Astrocyte of the spinal cord (primary cell): ENCODE results near the gene MAP4K4.
A peak's percentile ranks its signal among the peaks of the same experiment; 100 is the strongest.

ENCODE experiments used
- DNase-seq: peaks from one replicate; pipeline ENCODE4 v3.0.0; 2011; ENCODE audit warnings: low read depth, low spot score
- H3K4me3 ChIP-seq: 2 replicates; pipeline ENCODE4 v1.5.1; 2011; ENCODE audit warnings: low read depth, mild to moderate bottlenecking, low read length, moderate library complexity
- in situ Hi-C: cut with HindIII; loops from 2 replicates; pipeline ENCODE4 v1.10.0; 2017; ENCODE audit warnings: low sequenced_read_pairs
- TF ChIP-seq, protein P1 (sequence below): IDR thresholded peaks from 2 replicates; pipeline ENCODE4 v1.5.1; 2012; ENCODE audit warnings: low read depth, mild to moderate bottlenecking, low read length, inconsistent platforms

Gene MAP4K4

DNA sequence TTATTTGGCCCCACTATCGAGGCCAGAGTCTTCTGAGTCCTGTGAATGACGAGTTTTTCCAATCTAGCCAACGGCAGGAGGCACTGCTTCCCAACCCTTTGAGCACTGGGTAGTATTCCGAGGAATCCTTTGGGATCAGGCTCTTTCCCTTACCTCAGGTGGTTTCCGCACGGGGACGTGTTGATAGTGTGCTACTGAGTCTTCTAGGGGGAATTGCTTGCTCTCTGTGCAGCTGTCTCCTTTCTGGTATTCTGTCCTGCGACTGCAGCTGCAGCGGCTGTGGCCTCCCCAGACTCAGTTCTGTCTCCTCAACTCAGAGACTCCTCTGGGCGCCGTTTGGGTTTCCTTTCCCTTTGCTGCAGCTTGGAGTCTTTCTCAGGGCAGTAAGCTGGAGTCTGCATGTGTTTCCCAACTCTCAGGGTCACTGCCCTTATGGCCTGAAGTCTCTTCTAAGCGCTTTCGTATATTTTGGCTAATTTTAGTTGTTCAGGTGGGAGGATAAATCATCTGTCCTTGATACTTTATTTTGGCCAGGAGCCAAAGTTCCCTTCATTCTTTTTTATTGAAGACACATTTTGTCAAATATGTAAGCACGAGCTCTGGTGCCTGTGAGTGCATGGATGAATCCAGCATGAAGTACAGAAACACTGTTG is 118.4 kb downstream of the MAP4K4 start:
- in situ Hi-C loops = no loop called here
- H3K4me3 ChIP-seq = no peak overlapping the region
- no peak for DNase-seq
- TF ChIP-seq, protein P1, sequence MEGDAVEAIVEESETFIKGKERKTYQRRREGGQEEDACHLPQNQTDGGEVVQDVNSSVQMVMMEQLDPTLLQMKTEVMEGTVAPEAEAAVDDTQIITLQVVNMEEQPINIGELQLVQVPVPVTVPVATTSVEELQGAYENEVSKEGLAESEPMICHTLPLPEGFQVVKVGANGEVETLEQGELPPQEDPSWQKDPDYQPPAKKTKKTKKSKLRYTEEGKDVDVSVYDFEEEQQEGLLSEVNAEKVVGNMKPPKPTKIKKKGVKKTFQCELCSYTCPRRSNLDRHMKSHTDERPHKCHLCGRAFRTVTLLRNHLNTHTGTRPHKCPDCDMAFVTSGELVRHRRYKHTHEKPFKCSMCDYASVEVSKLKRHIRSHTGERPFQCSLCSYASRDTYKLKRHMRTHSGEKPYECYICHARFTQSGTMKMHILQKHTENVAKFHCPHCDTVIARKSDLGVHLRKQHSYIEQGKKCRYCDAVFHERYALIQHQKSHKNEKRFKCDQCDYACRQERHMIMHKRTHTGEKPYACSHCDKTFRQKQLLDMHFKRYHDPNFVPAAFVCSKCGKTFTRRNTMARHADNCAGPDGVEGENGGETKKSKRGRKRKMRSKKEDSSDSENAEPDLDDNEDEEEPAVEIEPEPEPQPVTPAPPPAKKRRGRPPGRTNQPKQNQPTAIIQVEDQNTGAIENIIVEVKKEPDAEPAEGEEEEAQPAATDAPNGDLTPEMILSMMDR = no peak

DNA sequence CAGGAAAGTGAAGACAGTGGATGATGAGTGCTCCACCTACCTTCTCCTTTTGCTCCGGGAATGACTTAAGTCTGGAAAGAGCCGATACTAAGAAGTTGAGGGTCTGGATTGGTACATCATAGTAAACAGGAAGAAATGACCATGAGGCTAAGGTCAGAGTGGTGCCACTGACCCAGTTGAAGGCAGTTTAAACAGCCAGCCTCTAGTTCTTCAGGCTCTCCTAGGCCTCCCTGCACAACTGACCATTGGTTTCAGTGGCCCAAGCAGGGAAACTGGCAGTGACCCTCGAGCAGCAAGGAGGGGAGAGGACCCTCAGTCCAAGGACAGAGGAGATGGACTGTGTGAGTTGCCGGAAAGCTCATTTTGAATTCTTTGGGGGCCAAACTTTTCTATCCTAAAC is 119.1 kb downstream of the MAP4K4 start:
- no peak overlapping the region for H3K4me3 ChIP-seq
- TF ChIP-seq, protein P1 = no peak
- in situ Hi-C loops = no loop called here
- no peak for DNase-seq

DNA sequence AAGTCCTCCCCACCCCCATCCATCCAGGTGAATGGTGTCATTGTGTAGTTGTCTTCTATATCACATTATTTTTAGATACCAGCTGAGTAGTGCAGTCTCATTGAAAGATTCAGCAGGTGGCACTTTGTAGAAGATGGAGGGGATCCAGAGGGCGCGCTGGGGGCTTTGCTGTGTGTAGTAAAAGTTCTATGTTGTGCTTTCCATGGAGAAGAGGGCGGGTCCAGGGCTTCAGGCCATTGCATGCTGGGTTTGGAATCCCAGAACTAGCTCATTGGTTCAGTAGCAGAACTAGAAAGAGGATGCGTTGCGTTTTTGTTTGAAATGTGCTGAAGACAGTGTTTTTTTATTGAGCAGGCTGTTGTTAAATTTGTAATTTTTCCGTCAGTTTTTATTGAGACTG is 120.0 kb downstream of the MAP4K4 start:
- no peak overlapping the region for H3K4me3 ChIP-seq
- DNase-seq = no peak
- in situ Hi-C loops = no loop called here
- TF ChIP-seq, protein P1 = no peak

DNA sequence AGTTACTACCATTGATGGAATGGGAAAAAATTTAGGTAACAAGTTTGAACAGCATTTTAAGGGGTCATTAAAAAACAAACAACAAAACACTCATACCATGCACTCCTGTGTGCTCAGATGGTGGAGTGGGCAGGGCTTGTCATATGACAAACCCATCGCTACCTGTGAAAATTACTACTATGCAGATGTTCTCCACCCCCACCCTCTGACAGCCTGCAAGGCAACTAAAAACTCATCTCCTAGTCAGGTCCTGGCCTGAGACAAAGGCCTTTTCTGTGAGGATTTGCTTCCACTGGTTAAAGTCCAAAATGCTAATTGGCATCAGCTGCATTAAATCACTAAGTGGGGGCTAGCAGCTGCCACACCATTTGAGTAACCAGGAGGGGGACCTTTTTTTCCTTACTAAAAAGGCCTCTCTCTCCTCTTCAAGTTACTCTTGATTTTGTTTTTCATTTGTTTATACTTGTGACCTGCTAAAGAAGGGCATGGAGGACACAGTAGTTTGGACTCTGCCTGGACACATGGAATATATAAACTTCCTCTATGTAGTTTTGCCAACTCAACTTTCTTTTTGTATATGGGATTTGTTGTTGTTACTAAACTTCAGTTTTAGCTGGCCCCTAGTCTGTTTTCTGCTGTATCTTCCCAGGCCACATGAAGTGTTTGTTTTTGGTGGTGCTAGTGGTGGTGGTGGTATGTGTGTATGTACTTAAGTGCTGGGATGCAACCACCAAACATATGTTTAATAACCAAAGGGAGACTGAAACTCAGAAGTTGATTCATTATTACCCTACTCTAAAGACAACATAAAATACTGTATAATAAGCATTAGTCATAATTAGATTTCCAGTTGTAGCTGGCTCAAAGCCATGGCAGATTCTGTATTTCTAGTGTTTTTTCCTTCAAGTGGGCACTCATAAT is 121.3 kb downstream of the MAP4K4 start:
- TF ChIP-seq, protein P1 = no peak
- in situ Hi-C loops = no loop called here
- DNase-seq = peak; percentile 77
- no peak overlapping the region for H3K4me3 ChIP-seq

DNA sequence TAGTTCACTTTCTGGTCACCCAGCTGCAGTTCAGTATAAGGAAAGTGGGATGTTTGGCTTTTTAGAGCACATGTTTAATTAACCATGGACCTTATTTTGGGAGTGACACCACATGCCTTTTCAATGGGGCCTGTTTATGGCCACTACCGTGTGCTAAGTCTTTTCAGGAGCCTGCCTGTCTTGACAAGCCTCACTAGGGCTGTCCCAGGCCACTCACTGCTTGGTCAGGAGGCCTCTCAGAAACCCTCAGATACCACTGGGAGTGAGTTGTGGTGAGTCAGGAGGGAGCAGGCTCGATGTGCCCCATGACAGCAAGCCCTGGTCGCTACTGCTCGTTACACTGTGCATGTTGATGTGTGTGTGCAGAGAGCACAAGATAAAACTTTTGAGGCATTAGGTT is 123.0 kb downstream of the MAP4K4 start:
- H3K4me3 ChIP-seq = no peak overlapping the region
- DNase-seq = peak; percentile 76
- in situ Hi-C loops = no loop called here
- TF ChIP-seq, protein P1 = no peak

DNA sequence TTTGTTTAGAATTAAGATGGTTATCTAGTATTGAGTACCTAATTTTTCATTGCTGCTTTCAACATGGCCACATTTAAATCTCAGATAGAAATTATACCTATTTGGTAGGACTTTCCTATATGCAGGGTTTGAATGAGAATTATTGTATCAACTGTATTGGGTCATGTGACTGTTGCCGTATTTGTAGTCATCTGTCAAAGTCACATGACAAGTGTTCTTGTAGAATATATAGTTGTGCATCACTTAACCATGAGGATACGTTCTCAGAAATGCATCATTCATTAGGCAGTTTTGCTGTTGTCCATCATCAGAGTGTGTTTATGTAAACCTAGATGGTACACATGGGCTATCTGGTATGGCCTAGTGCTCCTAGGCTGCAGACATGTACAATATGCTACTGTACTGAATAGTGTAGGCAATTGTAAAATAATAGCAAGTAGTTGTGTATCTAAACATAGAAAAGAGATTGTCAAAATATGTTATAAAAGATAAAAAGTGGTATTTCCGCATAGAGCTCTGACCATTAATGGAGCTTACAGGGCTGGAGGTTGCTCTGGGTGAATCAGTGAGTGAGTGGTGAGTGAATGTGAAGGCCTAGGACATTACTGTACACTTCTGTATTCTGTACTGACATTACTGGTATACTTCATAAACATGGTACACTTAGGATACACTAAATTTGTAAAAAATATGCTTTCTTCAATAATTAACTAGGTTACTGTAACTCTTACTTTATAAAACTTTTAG is 123.7 kb downstream of the MAP4K4 start:
- no peak for DNase-seq
- in situ Hi-C loops = no loop called here
- TF ChIP-seq, protein P1 = no peak
- H3K4me3 ChIP-seq = no peak overlapping the region
